ENCODE data around the gene UNCX. TPM values are rescaled to one million over a fixed set of nuclear protein-coding genes. Genes with fewer than 3 reads are reported as not detected.

UNCX gene
- total and polyA plus RNA-seq, 2 experiments from 2014 or later = not detected

- no peak overlapping the region for H3K4me3 ChIP-seq
- ATAC-seq (no peak), DNase-seq (ENCODE audit: low spot score) (no peak)
- no peak overlapping the region for H2AFZ ChIP-seq
- no peak for TF ChIP-seq REST (IDR thresholded peaks at IDR 0.05; ENCODE audit: unreplicated experiment)
- TF ChIP-seq JUNB (IDR thresholded peaks at IDR 0.05; ENCODE audit: unreplicated experiment) = no peak
- TF ChIP-seq ETS1 (IDR thresholded peaks at IDR 0.05) = no peak
- TF ChIP-seq ZNF114 (CRISPR knock-in tag; IDR thresholded peaks at IDR 0.05) = no peak
- TF ChIP-seq ZNF462 (CRISPR knock-in tag; IDR thresholded peaks at IDR 0.05) = no peak
- no peak for TF ChIP-seq CREB1 (CRISPR knock-in tag; IDR thresholded peaks at IDR 0.05; ENCODE audit: low read depth)
- H3K4me3 Mint-ChIP-seq = no peak overlapping the region
- H3K27ac ChIP-seq (ENCODE audit: low read depth) = no peak overlapping the region
- H4K20me1 ChIP-seq (replicated peaks; ENCODE audit: insufficient read depth) = no peaks in the 10 kb centered on the region
- no peaks in the 10 kb centered on the region for H3K36me3 ChIP-seq (ENCODE audit: insufficient read depth)
- no peak overlapping the region for H3K4me2 ChIP-seq
- no peaks in the 10 kb centered on the region for H3K9me2 ChIP-seq (ENCODE audit: insufficient read depth)
- H3F3A ChIP-seq (replicated peaks; ENCODE audit: low read depth) = no peaks in the 10 kb centered on the region
- no peaks in the 10 kb centered on the region for H3K79me2 ChIP-seq (replicated peaks; ENCODE audit: insufficient read depth)
- no peaks in the 10 kb centered on the region for H3K4me1 Mint-ChIP-seq
- no peaks in the 10 kb centered on the region for H3K4me1 ChIP-seq (ENCODE audit: insufficient read depth)
- H3K27me3 ChIP-seq (ENCODE audit: insufficient read depth) = no peaks in the 10 kb centered on the region
- no peaks in the 10 kb centered on the region for H3K36me3 Mint-ChIP-seq (ENCODE audit: low read depth)
- H3K9me3 Mint-ChIP-seq = no peaks in the 10 kb centered on the region
- no peak overlapping the region for H3K27ac Mint-ChIP-seq
- peaks cover 9% of the 10 kb centered on the region for H3K27me3 Mint-ChIP-seq (ENCODE audit: insufficient read depth, low read depth, poor library complexity)
These were observed 18.2 kb upstream of the UNCX start for GRCh38 chr7:1214516-1214915.
